Smooth muscle cell (in vitro differentiated cells): Measurements from ENCODE around the gene HES2. TPM values are rescaled to one million over a fixed set of nuclear protein-coding genes. Genes with fewer than 3 reads are reported as not detected.

Experiments used
- DNase-seq: peaks from one replicate; lab custom pipeline; 2025; ENCODE audit not compliant: unreplicated experiment; lab: John Stamatoyannopoulos, UW
- H2AFZ ChIP-seq: fragments of 200-600 bp; sonication (generic); 2 replicates; pipeline ENCODE4 v1.6.0; 2016; ENCODE audit warnings: antibody characterized with exemption, low read depth, mild to moderate bottlenecking
- H3F3A ChIP-seq: fragments of 200-600 bp; sonication (generic); 2 replicates; pipeline ENCODE4 v1.6.0; 2017; ENCODE audit warnings: antibody characterized with exemption, low read depth
- H3K27ac ChIP-seq: fragments of 200-600 bp; sonication (generic); 2 replicates; pipeline ENCODE4 v1.5.1; 2016; ENCODE audit warnings: low read depth, mild to moderate bottlenecking
- H3K27me3 ChIP-seq: fragments of 200-600 bp; sonication (generic); 2 replicates; pipeline ENCODE4 v1.6.1; 2016; ENCODE audit warnings: low read depth, mild to moderate bottlenecking
- H3K36me3 ChIP-seq: fragments of 200-600 bp; sonication (generic); 2 replicates; pipeline ENCODE4 v1.5.1; 2016; ENCODE audit warnings: low read depth
- H3K4me1 ChIP-seq: fragments of 200-600 bp; sonication (generic); 2 replicates; pipeline ENCODE4 v1.5.1; 2016; ENCODE audit warnings: low read depth
- H3K4me2 ChIP-seq: fragments of 200-600 bp; sonication (generic); 2 replicates; pipeline ENCODE4 v1.6.0; 2016; ENCODE audit warnings: mild to moderate bottlenecking
- H3K4me3 ChIP-seq: fragments of 200-600 bp; sonication (generic); 2 replicates; pipeline ENCODE4 v1.5.1; 2016; ENCODE audit warnings: mild to moderate bottlenecking
- H3K79me2 ChIP-seq: fragments of 200-600 bp; sonication (generic); 2 replicates; pipeline ENCODE4 v1.6.0; 2016; ENCODE audit warnings: low read depth, mild to moderate bottlenecking
- H3K9ac ChIP-seq: fragments of 200-600 bp; sonication (generic); 2 replicates; pipeline ENCODE4 v1.6.0; 2016; ENCODE audit warnings: low read depth
- H3K9me3 ChIP-seq: fragments of 200-600 bp; sonication (generic); replicated peaks from 2 replicates; pipeline ENCODE4 v1.5.1; 2016; ENCODE audit warnings: low read depth
- H4K20me1 ChIP-seq: fragments of 200-600 bp; sonication (generic); 2 replicates; pipeline ENCODE4 v1.6.0; 2016; ENCODE audit warnings: low read depth
- CTCF ChIP-seq: fragments of 200-600 bp; sonication (generic); IDR thresholded peaks from 2 replicates; pipeline ENCODE4 v1.5.1; 2017; ENCODE audit warnings: borderline replicate concordance, mild to moderate bottlenecking, antibody characterized with exemption; ENCODE audit not compliant: insufficient read depth, poor library complexity, severe bottlenecking
- WGBS: methylation state at CpG from one replicate; pipeline ENCODE4 v1.1.7; 2016; ENCODE audit warnings: low lambda C conversion rate; 5-methylcytosine and 5-hydroxymethylcytosine counted together
- polyA plus RNA-seq: library from polyadenylated mRNA; unstranded; fragments of >200 nt; fragmentation: Nextera tagmentation; extraction: Ambion mirVana; gene quantifications from 2 replicates; pipeline ENCODE4 v1.2.1, GENCODE V29; 2016
- total RNA-seq: library from RNA; depleted of rRNA; stranded (reverse); fragments of >200 nt; gene quantifications from 2 replicates; pipeline ENCODE4 v1.2.3, GENCODE V29; 2014

Gene HES2
- total and polyA plus RNA-seq, 2 experiments from 2014 or later: 1.7 to 4.6 TPM

GRCh38 chr1:6416295-6416656 lies 3.4 kb downstream of the HES2 start:
- H3K4me1 ChIP-seq: peaks cover 22% of the 10 kb centered on the region
- H3F3A ChIP-seq: no peaks in the 10 kb centered on the region
- DNase-seq: no peak
- H4K20me1 ChIP-seq: no peaks in the 10 kb centered on the region
- WGBS: 75% methylated on average over 8 of the region's 8 CpGs
- no peak overlapping the region for H3K27ac ChIP-seq
- H3K4me3 ChIP-seq: no peak overlapping the region
- H3K9ac ChIP-seq: no peak overlapping the region
- no peaks in the 10 kb centered on the region for H3K79me2 ChIP-seq
- H3K36me3 ChIP-seq: no peaks in the 10 kb centered on the region
- TF ChIP-seq CTCF: no peak
- no peak overlapping the region for H2AFZ ChIP-seq
- no peak overlapping the region for H3K4me2 ChIP-seq
- H3K27me3 ChIP-seq: peaks cover 68% of the 10 kb centered on the region
- no peaks in the 10 kb centered on the region for H3K9me3 ChIP-seq

GRCh38 chr1:6414881-6415626 lies 4.7 kb downstream of the HES2 start:
- H3K9me3 ChIP-seq: no peaks in the 10 kb centered on the region
- H3K79me2 ChIP-seq: no peaks in the 10 kb centered on the region
- H2AFZ ChIP-seq: peak overlapping the region; percentile 69
- H3F3A ChIP-seq: no peaks in the 10 kb centered on the region
- peaks cover 17% of the 10 kb centered on the region for H3K4me1 ChIP-seq
- H3K27me3 ChIP-seq: peaks cover 56% of the 10 kb centered on the region
- peak overlapping the region; percentile 69 for H3K4me2 ChIP-seq
- no peak for TF ChIP-seq CTCF
- peak overlapping the region; percentile 90 for H3K27ac ChIP-seq
- no peaks in the 10 kb centered on the region for H3K36me3 ChIP-seq
- no peak overlapping the region for H3K4me3 ChIP-seq
- peak overlapping the region; percentile 71 for H3K9ac ChIP-seq
- no peaks in the 10 kb centered on the region for H4K20me1 ChIP-seq
- WGBS: 69% methylated on average over 17 of the region's 17 CpGs
- no peak for DNase-seq

- H4K20me1 ChIP-seq: no peaks in the 10 kb centered on the region
- no peaks in the 10 kb centered on the region for H3K36me3 ChIP-seq
- WGBS: 10% methylated on average over 15 of the region's 15 CpGs
- peak overlapping the region; percentile 69 for H3K4me2 ChIP-seq
- peak overlapping the region; percentile 69 for H2AFZ ChIP-seq
- TF ChIP-seq CTCF: peak; percentile 50
- peak overlapping the region; percentile 90 for H3K27ac ChIP-seq
- no peak for DNase-seq
- no peaks in the 10 kb centered on the region for H3K79me2 ChIP-seq
- H3K9ac ChIP-seq: peak overlapping the region; percentile 71
- H3F3A ChIP-seq: no peaks in the 10 kb centered on the region
- peaks cover 11% of the 10 kb centered on the region for H3K4me1 ChIP-seq
- H3K4me3 ChIP-seq: no peak overlapping the region
- H3K9me3 ChIP-seq: no peaks in the 10 kb centered on the region
- peaks cover 50% of the 10 kb centered on the region for H3K27me3 ChIP-seq
Observed at GRCh38 chr1:6414443-6414844, 5.3 kb downstream of the HES2 start.

GRCh38 chr1:6412896-6413295 lies 6.8 kb downstream of the HES2 start:
- H3K27ac ChIP-seq: peak overlapping the region; percentile 90

More at GRCh38 chr1:6412896-6413295, 6.8 kb downstream of the HES2 start:
- H3K9ac ChIP-seq: no peak overlapping the region
- no peak for TF ChIP-seq CTCF
- no peaks in the 10 kb centered on the region for H3F3A ChIP-seq
- peaks cover 34% of the 10 kb centered on the region for H3K27me3 ChIP-seq
- WGBS: 66% methylated on average over 6 of the region's 6 CpGs
- no peaks in the 10 kb centered on the region for H3K79me2 ChIP-seq
- no peak for DNase-seq
- no peak overlapping the region for H3K4me2 ChIP-seq
- H3K36me3 ChIP-seq: no peaks in the 10 kb centered on the region
- H3K9me3 ChIP-seq: no peaks in the 10 kb centered on the region
- no peak overlapping the region for H3K4me3 ChIP-seq
- H2AFZ ChIP-seq: no peak overlapping the region
- H3K4me1 ChIP-seq: peaks cover 7% of the 10 kb centered on the region
- no peaks in the 10 kb centered on the region for H4K20me1 ChIP-seq
